ENCODE measurements around the gene RAET1L.

- TF ChIP-seq, protein P1, sequence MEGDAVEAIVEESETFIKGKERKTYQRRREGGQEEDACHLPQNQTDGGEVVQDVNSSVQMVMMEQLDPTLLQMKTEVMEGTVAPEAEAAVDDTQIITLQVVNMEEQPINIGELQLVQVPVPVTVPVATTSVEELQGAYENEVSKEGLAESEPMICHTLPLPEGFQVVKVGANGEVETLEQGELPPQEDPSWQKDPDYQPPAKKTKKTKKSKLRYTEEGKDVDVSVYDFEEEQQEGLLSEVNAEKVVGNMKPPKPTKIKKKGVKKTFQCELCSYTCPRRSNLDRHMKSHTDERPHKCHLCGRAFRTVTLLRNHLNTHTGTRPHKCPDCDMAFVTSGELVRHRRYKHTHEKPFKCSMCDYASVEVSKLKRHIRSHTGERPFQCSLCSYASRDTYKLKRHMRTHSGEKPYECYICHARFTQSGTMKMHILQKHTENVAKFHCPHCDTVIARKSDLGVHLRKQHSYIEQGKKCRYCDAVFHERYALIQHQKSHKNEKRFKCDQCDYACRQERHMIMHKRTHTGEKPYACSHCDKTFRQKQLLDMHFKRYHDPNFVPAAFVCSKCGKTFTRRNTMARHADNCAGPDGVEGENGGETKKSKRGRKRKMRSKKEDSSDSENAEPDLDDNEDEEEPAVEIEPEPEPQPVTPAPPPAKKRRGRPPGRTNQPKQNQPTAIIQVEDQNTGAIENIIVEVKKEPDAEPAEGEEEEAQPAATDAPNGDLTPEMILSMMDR (IDR thresholded peaks at IDR 0.05), result no peak
- no peak for TF ChIP-seq POLR2AphosphoS5 (IDR thresholded peaks at IDR 0.05; ENCODE audit: low read depth, low read length)
- no peak for TF ChIP-seq REST (IDR thresholded peaks at IDR 0.05; ENCODE audit: insufficient read depth in 1 of 2, low read depth in 2 of 2, low read length in 1 of 2)
- TF ChIP-seq SIN3A (IDR thresholded peaks at IDR 0.05; ENCODE audit: borderline replicate concordance, insufficient read depth, low read depth, low read length), result no peak
Observed at GRCh38 chr6:150029276-150029675, 3.9 kb upstream of the RAET1L start.

All from Panc1 (cell line).